GM18517 (cell line): Measurements from ENCODE around the gene MRPS2.
"Not testable (repeated sequence)": the region's sequence is repeated elsewhere in the genome, so short reads cannot be mapped to it uniquely, and the experiment has no call there.

Source experiments
- ATAC-seq: cut with Tn5 transposase; IDR thresholded peaks from one replicate; pipeline ENCODE4 v1.9.1; 2021; ENCODE audit warnings: mild to moderate bottlenecking, moderate library complexity; ENCODE audit not compliant: unreplicated experiment

MRPS2 gene

DNA sequence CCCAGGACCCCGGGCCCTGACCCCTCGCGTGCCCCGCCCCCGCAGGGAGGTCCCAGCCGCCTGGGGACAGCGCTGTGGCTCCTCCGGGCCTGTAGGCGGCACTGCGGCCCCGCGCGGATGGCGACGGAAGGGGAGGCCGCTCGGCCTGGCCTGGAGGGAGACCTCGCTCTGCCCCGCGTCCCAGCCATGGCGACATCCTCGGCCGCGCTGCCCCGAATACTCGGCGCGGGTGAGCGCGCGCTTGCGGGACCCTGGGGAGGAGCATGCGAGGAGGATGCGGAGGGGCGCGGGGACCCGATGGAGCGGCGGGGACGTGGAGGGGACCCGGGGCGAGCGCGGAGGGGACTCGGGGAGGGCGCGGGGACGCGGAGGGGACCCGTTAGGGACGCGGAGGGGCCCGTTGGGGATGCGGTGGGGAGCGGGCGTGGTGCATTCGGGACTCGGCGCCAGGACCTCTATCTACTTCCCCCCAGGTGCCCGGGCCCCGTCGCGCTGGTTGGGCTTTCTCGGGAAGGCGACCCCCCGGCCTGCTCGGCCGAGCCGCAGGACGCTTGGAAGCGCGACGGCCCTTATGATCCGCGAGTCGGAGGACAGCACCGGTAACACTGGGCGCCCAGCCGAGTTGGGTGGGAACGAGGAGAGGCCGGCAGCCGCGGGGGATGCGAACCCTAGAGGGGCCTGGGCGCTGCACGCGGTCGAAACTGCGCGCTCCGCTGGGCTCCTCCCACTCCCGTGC is at the start of gene MRPS2:
MRPS2 (plus strand) TSS at position 158 of the 736 bp plus-strand sequence; CDS start at position 187, 29 bp downstream.
- ATAC-seq, result peak; percentile 53

DNA sequence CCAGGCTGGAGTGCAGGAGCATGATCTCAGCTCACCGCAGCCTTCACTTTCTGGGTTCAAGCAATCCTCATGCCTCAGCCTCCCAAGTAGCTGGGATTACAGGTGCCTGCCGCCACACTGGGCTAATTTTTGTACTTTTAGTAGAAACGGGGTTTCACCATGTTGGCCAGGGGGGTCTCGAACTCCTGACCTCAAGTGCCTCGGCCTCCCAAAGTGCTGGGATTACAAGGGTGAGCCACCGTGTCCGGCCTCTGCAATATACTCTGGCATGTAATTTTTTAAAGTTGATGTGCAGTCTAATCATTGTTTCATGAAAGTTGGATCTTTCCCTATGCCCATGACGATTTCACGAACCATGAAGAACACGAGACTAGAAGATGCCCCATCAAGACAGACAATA is 49.5 kb upstream of the MRPS2 start:
- no peak for ATAC-seq

DNA sequence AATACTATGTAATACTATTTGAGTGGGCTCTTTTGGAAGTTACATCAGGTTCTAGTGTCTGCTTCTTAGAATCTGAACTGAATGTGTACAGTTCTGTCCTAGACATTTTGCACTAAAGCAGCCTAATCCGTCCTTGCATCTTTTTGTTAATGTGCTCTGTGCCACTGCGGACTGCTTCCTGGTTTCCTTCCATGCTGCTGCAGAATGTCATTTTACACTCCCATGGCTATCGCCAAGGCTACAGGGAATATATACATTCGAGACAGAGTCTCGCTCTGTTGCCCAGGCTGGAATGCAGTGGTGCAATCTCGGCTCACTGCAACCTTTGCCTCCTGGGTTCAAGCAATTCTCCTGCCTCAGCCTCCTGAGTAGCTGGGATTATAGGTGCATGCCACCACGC is 48.6 kb upstream of the MRPS2 start:
- ATAC-seq, result not testable (repeated sequence)

DNA sequence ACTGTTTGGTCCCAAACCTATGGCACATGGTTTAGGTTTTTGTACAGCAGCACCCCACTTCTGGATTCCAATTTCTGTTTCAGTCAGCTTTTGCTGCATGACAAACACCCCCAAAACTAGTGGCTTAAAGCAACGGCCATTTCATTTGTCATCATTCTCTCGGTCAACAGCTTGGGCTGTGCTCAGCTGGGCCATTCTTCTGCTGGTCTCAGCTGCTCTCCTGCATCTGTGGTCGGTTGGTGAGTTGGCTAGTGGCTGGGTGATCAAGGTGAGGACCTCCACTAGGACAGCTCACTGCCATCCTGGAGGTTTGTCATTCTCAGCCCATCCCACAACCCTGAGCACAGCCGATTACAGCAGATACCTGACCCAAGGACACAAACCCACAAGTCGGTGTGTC is 45.7 kb upstream of the MRPS2 start:
- no peak for ATAC-seq

DNA sequence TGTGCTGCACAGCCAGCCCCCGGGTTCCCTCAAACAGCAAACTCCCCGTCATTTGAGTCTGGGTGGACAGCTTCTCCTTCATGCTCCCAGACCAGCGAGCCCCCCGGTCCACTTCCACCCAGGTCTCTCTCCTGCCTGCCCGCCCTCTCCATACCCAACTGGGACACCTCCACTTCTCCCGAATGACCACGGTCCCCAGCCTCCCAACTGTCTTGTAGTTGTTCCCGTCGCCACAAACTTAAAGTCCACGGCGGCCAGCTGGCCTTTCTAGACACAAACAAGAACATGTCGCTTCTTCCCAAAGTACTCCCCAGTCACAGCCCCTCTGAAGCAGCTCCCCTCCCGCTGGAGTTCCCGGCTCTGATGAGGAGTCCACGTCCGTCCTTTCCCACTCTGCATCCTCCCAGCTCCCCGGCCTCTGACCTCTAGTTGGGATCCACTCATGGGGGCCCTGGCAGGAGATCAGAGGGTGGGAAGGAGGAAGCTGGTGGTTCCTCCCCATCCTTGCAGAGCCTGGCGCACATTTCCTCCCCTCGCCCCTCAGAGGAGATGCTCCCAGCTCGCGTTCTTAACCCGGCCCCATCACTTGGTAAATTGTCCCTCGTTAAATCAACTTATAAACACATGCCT is 45.0 kb upstream of the MRPS2 start:
- no peak for ATAC-seq

DNA sequence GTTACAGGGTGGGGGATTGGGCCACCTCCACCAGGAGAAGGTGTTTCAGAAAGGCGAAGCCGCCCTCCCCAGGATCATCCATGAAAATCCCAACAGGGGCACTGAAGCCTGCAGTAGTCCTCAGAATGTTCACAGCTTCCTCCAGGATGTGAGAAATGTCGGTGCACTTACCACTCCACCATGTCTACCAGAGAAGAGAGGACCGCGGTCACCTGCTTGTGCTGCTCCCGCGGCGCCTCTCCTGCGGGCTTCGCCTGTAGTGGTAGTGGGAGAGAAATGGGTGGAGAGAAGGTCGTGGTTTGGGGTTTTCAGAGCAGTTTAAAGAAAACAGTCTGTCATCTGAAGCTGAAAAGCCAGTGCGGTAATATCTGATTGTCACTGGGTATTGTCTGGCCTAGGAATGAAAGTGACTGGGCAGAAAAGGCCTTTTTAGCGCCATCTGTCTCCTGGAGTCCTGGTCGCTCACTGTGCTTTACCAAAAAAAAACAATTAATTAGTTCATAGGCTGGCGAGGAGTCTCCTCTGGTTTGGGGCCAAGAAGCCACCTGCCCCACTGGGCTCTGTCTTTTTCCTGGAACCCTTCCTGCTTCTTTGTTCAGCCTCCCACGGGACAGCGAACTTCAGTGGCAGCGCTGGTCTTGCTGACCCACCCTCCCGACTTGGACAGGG is 43.9 kb upstream of the MRPS2 start:
- ATAC-seq, result no peak

DNA sequence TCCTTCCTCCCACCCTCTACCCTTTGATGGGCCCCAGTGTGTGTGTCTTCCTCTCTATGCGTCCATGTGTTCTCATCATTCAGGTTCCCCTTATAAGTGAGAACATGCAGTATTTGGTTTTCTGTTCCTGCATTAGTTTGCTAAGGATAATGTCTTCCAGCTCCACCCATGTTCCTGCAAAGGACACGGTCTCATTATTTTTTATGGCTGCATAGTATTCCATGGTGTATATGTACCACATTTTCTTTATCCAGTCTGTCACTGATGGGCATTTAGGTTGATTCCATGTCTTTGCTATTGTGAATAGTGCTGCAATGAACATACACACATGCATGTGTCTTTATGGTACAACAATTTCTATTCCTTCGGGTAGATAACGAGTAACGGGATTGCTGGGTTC is 42.0 kb upstream of the MRPS2 start:
- ATAC-seq, result not testable (repeated sequence)

DNA sequence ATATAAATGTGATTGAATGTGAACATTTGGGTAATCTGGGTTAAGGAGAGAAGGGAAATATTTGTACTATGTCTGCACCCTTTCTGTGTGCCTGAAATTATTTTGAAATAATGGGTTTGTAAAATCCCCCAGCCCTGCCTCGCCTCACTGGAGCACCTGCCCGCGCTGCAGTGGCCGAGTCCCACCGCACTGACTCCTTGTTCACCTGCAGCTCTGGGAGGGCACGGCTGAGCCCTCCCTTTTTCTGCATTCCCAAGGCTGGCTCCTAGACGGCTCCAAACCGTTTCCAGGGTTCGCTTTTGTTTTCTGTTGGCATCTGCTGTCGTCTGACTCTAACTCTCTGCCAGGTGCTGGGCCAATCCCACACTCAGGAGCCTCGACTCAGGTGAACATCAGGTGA is 38.5 kb upstream of the MRPS2 start:
- ATAC-seq, result no peak

DNA sequence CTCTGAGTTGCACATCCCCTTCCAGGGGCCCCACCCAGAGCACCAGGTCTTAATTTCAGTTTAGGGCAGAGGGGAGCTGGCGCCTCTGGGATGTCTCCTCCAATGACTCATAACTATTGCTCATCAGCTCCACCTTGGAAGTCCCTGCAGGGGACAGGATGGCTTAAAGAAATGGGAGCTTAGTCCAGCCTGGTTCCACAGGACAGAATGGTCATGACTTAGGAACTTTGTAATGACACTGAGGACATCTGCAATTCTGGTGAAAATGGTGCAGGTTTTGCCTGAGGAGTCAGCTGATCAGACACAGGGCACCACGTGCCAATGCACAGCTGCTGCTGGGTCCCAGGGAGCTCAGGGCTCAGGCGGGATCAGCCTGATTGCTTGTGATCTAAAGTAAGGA is 37.3 kb upstream of the MRPS2 start:
- no peak for ATAC-seq

DNA sequence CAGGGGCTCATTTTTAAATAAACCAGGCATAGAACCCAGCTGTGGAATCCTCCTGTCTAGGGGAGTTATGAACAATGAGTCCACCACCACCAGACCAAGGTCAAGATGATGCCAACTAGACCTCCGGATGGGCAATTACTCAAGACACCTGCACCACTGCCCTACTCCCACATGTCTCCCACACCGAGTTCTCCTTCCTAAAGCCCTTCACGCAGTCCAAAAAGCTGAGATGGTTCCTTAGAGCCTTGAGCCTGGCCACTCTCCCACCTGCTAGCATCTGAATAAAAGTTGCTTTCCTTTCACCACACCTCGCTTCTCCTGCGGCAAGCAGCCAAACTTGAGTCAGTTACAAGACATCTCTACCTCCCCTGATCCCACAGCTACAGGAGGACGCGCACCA is 36.3 kb upstream of the MRPS2 start:
- ATAC-seq, result no peak

DNA sequence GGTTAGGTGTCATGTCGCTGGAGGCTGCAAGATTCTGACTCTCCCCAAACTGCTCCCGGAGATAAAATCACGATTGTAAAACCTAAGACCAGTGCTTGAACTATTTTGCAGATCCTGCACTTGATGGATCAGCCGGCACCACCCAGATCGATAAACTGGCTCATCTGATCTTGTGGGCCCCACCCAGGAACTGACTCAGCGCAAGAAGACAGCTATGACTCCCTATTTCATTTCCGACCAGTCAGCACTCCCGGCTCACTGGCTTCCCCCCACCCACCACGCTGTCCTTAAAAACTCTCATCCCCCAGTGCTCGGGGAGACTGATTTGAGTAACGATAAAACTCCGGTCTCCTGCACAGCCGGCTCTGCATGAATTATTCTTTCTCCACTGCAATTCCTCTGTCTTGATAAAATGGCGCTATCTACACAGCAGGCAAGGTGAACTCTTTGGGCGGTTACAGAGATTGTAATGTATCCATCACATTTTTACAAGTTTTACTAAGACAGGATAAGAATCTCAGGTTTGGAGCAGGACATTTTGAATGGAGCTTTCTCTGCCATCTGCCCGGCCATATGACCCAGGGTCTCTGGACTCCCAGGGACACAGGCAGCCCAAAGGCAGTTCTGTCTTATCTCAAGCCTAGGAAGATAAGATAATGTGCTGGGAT is 31.5 kb upstream of the MRPS2 start:
- ATAC-seq, result no peak

DNA sequence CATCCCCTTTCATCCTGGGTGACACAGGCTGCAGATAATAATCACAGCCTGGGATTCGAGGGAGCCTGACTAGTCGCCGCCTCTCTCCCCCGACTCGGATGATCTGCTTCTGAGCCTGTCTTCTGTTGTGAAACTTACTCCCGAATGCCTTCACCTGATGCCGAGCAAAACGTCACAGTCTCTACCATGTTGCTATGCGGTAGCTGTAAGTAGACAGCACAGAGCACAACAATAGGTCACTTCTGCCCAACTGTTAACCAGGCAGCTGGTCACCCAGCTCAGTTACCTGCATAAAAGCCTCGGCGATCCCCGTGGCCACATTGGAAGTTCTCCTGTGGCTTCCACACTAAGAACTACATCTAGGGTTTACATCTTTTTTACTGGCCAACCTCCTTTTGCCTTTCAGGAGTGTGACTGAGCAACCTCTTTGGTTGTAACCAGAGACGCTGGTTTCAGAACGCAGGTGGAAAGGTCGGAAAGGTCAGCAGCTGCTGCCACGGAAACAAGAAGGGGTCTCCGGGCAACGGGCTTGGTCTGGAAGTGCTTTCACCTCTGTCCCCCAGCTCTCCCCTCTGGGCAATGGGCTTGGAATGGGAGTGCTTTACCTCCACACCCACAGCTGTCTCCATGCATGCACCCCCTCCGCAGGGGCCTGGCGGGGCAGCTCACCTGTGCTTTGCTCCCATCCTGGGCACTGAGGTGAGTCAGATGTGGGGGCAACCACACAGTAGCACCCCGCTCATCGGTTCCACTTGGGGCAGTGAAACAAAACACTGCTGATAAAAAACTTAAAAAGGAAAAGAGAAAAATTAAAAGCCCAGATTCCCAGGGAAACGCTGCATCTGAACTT is 28.5 kb upstream of the MRPS2 start:
- no peak for ATAC-seq

DNA sequence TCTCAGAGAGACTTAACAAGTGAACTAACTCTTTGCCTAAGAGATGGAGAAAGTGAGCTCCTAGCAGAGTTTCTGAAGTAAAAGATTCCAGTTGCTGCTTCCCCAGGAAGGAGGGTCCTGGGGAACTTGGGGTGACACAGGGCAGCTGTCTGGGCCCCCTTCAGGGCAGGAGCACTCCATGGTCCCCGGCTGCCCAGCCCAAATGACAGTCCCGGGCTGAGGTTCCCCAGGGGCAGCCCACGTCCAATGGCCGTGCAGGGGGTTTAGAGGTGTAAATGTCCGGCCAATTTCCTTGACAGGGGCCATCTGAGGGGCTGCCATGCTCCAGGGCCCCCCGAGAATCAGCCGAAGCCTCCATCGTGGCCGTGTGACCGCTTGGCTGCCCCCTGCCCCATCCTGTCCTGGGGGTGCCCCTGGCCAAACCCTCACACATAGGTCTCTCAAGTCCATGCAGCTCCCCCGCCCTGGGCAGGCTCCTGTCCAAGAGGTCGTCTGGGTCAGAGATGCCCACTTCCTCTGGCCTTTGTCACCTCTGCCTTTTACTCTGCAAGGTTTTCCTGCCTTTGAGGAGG is 26.4 kb upstream of the MRPS2 start:
- ATAC-seq, result no peak

DNA sequence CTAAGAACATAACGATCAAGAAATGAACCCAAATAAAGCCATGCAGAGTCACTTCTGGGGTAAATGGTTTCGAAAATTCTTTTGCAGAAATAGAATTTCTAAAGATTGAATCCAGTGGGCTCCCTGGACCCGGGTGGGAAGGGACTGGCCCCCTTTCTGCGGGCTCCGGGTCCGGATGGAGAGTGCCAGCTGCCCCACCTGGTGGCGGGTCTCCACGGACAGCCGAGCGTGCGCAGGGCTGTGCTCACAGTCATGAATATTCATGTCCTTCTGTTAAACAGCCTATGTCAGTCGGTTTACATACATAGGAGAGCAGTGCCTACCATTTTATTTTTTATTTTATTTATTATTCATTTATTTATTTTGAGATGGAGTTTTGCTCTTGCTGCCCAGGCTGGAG is 25.6 kb upstream of the MRPS2 start:
- no peak for ATAC-seq

DNA sequence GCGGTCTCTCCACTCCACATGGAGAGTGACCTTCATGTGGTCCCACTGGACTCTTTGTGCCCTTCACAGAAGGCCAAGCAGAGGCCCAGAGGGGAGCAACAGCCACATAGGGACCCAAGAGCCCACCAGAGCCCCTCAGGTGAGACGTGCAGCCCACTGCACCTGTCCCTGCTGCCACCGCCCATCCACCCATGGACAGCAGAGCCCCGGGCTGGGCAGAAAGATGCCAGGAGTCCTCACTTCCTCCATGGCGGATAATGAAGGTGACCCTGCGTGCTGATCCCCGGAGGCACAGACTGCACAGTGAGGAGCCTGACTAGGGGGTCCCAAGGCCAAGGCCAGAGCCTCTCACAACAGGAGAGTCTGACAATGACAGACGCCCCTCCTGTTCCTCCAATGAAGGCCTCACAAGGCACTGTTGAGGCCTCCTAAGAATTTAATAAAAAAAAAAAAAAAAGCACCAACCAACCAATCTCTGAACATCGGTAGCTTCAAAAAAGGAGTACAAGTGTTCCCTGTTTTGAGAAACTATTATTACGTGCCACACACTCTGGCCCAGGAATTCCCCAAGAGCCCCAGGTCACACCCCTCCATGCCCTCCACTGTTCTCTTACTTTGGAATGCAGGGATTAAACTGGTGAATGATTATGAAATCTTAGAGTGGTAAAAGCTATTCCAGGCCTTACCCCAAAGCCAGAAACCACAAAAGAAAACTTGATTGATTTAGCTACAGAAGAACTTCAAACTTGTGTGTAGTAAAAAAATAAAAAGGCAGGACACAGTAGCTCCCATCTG is 23.7 kb upstream of the MRPS2 start:
- no peak for ATAC-seq

DNA sequence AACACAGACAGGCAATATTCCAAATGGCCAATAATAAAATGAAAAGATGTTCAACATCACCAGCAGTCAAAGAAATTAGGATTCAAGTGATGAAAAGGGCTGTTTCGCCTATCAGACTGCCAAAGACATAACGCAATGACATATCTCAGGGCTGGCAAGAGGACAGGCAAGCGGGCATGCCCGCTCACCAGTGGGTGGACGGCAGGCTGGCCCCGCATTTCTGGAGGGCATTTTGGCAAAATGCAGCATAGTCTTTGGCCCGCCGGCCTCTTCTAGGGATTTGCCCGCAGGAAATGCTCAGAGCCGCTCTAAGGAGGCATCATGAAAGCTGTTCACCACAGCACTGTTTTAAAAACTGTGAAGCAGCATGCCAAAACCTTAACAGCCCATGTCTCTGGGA is 22.3 kb upstream of the MRPS2 start:
- no peak for ATAC-seq

DNA sequence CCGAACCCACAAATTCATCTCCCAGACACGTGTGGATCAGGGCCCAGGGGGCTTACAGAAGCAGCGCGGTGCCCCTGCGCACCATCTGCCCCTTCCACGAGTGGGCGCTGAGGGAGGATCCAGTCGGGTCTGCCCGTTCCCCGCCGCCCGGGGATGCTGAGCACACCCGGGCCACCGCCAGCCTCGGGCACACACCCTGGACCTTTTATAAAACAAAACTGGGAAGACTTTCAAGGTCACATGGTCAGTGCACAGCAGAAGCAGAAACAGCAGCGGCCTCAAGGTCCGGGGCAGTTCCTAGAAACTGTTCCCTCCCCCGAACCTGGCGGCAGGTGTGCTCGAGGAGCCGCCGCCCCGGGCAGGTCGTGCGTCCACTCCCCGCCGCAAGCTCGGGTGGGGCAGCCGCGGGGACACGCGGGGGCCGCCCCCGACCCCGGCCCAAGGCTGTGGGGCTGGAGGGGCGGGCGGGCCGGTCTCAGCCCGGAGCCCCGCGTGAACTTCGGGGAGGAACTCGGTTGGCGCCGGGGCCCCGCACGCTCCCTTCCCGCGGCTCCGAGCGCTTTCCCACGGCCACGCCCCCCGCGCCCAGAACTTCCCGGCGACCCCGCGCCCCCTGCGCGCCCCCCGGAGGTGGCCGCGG is 21.5 kb upstream of the MRPS2 start:
- no peak for ATAC-seq

DNA sequence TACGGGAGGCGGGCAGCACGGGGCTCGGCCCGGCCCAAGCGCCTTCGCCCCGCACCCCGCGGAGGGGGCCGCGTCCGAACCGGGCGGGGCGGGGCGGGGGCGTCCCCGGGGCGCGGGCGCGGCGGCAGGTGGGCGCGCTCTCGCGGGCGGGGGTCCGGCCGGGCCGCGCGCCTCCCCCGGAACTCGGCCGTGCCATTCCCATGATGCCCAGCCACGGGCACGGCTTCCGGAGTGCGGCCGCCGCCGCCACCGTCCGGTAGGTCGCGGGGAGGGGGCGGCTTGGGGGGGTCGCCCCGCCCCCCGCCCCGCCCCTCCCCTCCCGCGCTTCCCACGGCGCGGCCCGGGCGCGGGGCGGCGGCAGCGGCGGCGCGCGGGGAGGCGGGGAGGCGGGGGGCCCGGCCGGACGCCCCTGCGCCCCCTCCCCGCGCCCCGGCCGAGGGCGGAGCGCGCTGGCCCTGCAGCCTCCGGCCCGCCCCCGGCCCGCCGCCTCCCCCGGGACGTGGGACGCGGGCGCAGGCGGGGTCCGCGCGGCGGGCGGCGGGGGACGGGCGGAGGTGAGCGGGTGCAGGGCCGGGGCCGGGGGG is 20.9 kb upstream of the MRPS2 start, which contains the start of gene PPP1R26:
PPP1R26 (plus strand) TSS at position 314 of the 584 bp plus-strand sequence. CDS start 4,729 bp downstream, outside the sequence.
- no peak for ATAC-seq
